Measurements from ENCODE around the gene HIC2.
A peak's percentile ranks its signal among the peaks of the same experiment; 100 is the strongest.

HIC2 gene

DNA sequence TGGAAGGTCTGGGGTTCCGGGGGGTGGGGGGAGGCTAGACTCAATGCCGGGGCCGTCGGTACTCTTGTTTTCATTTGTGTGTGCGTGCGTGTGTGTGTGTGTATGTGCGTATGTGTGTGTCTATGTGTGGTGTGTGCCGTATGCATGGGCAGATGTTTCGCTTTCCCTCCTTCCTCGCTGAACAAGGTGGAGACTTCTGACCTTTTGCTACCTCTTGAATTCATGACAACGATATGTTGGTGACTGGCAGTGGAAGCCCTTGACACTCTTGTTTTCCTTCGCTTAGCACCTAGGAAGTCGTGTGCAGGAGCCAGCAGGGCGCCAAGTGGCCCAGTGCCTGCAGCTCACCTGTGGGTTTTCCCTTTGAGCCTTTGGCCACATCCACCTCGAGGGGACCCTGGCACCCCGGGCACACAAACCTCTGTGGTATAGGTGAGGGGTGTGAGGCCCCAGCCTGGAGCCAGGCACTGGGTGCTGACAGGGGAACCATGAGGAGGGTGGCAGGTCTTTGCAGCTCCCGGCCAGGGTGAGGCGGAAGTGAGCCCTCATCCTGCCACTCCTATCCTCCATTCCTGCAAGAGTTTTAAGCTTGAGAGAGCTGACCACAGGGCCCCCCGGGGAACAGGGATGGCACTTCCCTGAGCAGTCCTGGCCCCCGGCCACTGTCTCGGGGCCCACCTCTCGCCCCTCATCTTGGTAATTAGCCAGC is 30.7 kb downstream of the HIC2 start:
- TF ChIP-seq, protein P1, sequence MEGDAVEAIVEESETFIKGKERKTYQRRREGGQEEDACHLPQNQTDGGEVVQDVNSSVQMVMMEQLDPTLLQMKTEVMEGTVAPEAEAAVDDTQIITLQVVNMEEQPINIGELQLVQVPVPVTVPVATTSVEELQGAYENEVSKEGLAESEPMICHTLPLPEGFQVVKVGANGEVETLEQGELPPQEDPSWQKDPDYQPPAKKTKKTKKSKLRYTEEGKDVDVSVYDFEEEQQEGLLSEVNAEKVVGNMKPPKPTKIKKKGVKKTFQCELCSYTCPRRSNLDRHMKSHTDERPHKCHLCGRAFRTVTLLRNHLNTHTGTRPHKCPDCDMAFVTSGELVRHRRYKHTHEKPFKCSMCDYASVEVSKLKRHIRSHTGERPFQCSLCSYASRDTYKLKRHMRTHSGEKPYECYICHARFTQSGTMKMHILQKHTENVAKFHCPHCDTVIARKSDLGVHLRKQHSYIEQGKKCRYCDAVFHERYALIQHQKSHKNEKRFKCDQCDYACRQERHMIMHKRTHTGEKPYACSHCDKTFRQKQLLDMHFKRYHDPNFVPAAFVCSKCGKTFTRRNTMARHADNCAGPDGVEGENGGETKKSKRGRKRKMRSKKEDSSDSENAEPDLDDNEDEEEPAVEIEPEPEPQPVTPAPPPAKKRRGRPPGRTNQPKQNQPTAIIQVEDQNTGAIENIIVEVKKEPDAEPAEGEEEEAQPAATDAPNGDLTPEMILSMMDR (IDR thresholded peaks at IDR 0.05; ENCODE audit: low read depth, low read length) = peak; percentile 31
- TF ChIP-seq EZH2phosphoT487 (IDR thresholded peaks at IDR 0.05; ENCODE audit: low read depth) = no peak
- H3K4me1 ChIP-seq (ENCODE audit: low read length) = no peaks in the 10 kb centered on the region
- no peak overlapping the region for H2AFZ ChIP-seq (ENCODE audit: low read depth, low read length)
- peaks cover 15% of the 10 kb centered on the region for H3K36me3 ChIP-seq (replicated peaks; ENCODE audit: low read depth, low read length)
- H3K9ac ChIP-seq (ENCODE audit: low read length) = no peak overlapping the region
- H3K27ac ChIP-seq (ENCODE audit: low read length) = no peak overlapping the region
- peaks cover 5% of the 10 kb centered on the region for H4K20me1 ChIP-seq (ENCODE audit: insufficient read depth, low read length)
- no peaks in the 10 kb centered on the region for H3K79me2 ChIP-seq (ENCODE audit: low read length)
- no peaks in the 10 kb centered on the region for H3K27me3 ChIP-seq (ENCODE audit: low read depth, low read length)
- no peak overlapping the region for H3K4me2 ChIP-seq (ENCODE audit: low read length)
- H3K4me3 ChIP-seq (ENCODE audit: low read length) = no peak overlapping the region
- H3K9me3 ChIP-seq (ENCODE audit: insufficient read depth, low read length) = no peaks in the 10 kb centered on the region

- Histone ChIP-seq H3K27ac (ENCODE audit: low read length) (no peak overlapping the region), H3K36me3 (replicated peaks; ENCODE audit: low read depth, low read length) (peaks cover 15% of the 10 kb centered on the region), H2AFZ (ENCODE audit: low read depth, low read length) (no peak overlapping the region), H4K20me1 (ENCODE audit: insufficient read depth, low read length) (peaks cover 5% of the 10 kb centered on the region), H3K27me3 (ENCODE audit: low read depth, low read length) (no peaks in the 10 kb centered on the region), H3K79me2 (ENCODE audit: low read length) (no peaks in the 10 kb centered on the region), H3K9ac (ENCODE audit: low read length) (no peak overlapping the region), H3K4me1 (ENCODE audit: low read length) (no peaks in the 10 kb centered on the region), H3K4me3 (ENCODE audit: low read length) (no peak overlapping the region), H3K4me2 (ENCODE audit: low read length) (no peak overlapping the region), H3K9me3 (ENCODE audit: insufficient read depth, low read length) (no peaks in the 10 kb centered on the region)
- TF ChIP-seq, protein P1 (IDR thresholded peaks at IDR 0.05; ENCODE audit: low read depth, low read length) = no peak
- TF ChIP-seq EZH2phosphoT487 (IDR thresholded peaks at IDR 0.05; ENCODE audit: low read depth) = no peak
Measured at GRCh38 chr22:21448627-21449416, 31.7 kb downstream of the HIC2 start.

DNA sequence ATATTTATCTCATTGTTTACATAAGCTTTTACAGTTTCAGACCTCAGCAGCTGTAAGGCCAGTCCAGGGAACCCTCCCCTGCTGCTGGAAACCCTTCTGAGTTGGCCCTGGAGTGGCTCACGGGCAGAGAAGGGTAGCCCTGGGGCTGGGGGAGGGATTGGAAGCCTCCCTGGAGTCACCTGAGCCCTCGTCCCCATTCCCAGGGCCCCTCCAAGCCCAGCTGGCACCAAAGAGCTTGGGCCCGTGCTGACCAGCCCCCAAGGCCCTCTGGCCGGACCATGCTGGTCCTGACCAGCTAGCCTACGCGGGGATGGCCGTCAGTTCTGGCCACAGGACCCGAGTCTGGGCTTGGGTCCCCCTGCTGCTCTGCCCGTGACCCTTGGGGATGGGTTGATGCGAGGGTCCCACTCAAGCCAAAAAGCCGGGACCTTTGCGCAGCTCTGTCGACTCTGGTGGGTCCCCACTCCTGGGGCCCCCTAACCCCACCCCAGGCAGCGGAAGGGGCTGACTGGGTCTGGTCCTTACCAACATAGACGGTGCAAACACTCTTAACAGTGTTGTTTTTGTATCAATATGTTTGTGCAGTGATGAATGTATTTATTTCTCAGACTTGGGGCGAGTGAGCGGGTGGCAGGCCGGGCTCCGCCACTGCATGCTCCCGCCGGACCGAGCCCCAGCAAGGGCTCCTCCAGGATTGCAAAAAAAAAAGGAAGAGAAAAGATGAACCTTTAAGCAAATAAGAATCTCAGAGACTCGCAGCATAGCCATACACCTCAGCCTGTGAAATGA is 32.6 kb downstream of the HIC2 start:
- H3K4me3 ChIP-seq (ENCODE audit: low read length) = no peak overlapping the region
- no peak overlapping the region for H3K9ac ChIP-seq (ENCODE audit: low read length)
- H3K27me3 ChIP-seq (ENCODE audit: low read depth, low read length) = no peaks in the 10 kb centered on the region
- no peak overlapping the region for H3K4me2 ChIP-seq (ENCODE audit: low read length)
- TF ChIP-seq EZH2phosphoT487 (IDR thresholded peaks at IDR 0.05; ENCODE audit: low read depth) = no peak
- TF ChIP-seq, protein P1 (IDR thresholded peaks at IDR 0.05; ENCODE audit: low read depth, low read length) = no peak
- H3K9me3 ChIP-seq (ENCODE audit: insufficient read depth, low read length) = no peaks in the 10 kb centered on the region
- H4K20me1 ChIP-seq (ENCODE audit: insufficient read depth, low read length) = peaks cover 5% of the 10 kb centered on the region
- no peak overlapping the region for H3K27ac ChIP-seq (ENCODE audit: low read length)
- no peaks in the 10 kb centered on the region for H3K4me1 ChIP-seq (ENCODE audit: low read length)
- H2AFZ ChIP-seq (ENCODE audit: low read depth, low read length) = no peak overlapping the region
- no peaks in the 10 kb centered on the region for H3K79me2 ChIP-seq (ENCODE audit: low read length)
- H3K36me3 ChIP-seq (replicated peaks; ENCODE audit: low read depth, low read length) = peaks cover 15% of the 10 kb centered on the region

All from OCI-LY3 (cell line).